ENCODE measurements around the gene ARHGAP40. TPM values are rescaled to one million over a fixed set of nuclear protein-coding genes. Genes with fewer than 3 reads are reported as not detected.
A peak's percentile ranks its signal among the peaks of the same experiment; 100 is the strongest.

ARHGAP40 gene
- total RNA-seq, 3 donors from 2014 or later = not detected

GRCh38 chr20:38674765-38675133 lies 73.1 kb downstream of the ARHGAP40 start:
- DNase-seq (no peak), ATAC-seq (no peak)
- Histone ChIP-seq H3K4me1 (ENCODE audit: low read depth) (peaks cover 5% of the 10 kb centered on the region), H3K9me3 (no peaks in the 10 kb centered on the region), H3K36me3 (ENCODE audit: low read depth) (no peaks in the 10 kb centered on the region), H3K4me3 (no peak overlapping the region)
- intact Hi-C loops (cut with DNase I, micrococcal nuclease) = no loop called here
- TF ChIP-seq CTCF (IDR thresholded peaks at IDR 0.05) = no peak

GRCh38 chr20:38676576-38676975 lies 75.0 kb downstream of the ARHGAP40 start:
- H3K4me1 ChIP-seq (ENCODE audit: low read depth) = peaks cover 5% of the 10 kb centered on the region
- H3K36me3 ChIP-seq (ENCODE audit: low read depth) = no peaks in the 10 kb centered on the region
- DNase-seq (no peak), ATAC-seq (no peak)
- TF ChIP-seq CTCF (IDR thresholded peaks at IDR 0.05) = no peak
- H3K4me3 ChIP-seq = no peak overlapping the region
- intact Hi-C loops (cut with DNase I, micrococcal nuclease) = no loop called here
- H3K9me3 ChIP-seq = no peaks in the 10 kb centered on the region

GRCh38 chr20:38680500-38681306 lies 79.1 kb downstream of the ARHGAP40 start:
- H3K4me3 ChIP-seq = no peak overlapping the region
- H3K36me3 ChIP-seq (ENCODE audit: low read depth) = no peaks in the 10 kb centered on the region
- ATAC-seq = no peak
- intact Hi-C loops (cut with DNase I, micrococcal nuclease) = no loop called here
- no peak for TF ChIP-seq CTCF (IDR thresholded peaks at IDR 0.05)
- H3K4me1 ChIP-seq (ENCODE audit: low read depth) = no peaks in the 10 kb centered on the region
- no peaks in the 10 kb centered on the region for H3K9me3 ChIP-seq
- DNase-seq = peak in 1 of 3 donors; percentile 42

GRCh38 chr20:38685271-38685670 lies 83.7 kb downstream of the ARHGAP40 start:
- H3K9me3 ChIP-seq = no peaks in the 10 kb centered on the region
- H3K4me1 ChIP-seq (ENCODE audit: low read depth) = no peaks in the 10 kb centered on the region
- intact Hi-C loops (cut with DNase I, micrococcal nuclease) = no loop called here
- DNase-seq (no peak), ATAC-seq (no peak)
- H3K4me3 ChIP-seq = no peak overlapping the region
- TF ChIP-seq CTCF (IDR thresholded peaks at IDR 0.05) = no peak
- H3K36me3 ChIP-seq (ENCODE audit: low read depth) = no peaks in the 10 kb centered on the region

GRCh38 chr20:38685853-38686473 lies 84.4 kb downstream of the ARHGAP40 start:
- DNase-seq = peak in 2 of 3 donors; percentile 67 to 69
- intact Hi-C loops (cut with DNase I, micrococcal nuclease) = no loop called here
- Histone ChIP-seq H3K4me3 (no peak overlapping the region), H3K4me1 (ENCODE audit: low read depth) (no peaks in the 10 kb centered on the region), H3K9me3 (no peaks in the 10 kb centered on the region), H3K36me3 (ENCODE audit: low read depth) (no peaks in the 10 kb centered on the region)
- ATAC-seq = peak; percentile 47
- TF ChIP-seq CTCF (IDR thresholded peaks at IDR 0.05) = no peak

Data from mucosa of descending colon (tissue), 3 donors.